GM21619 (cell line): ENCODE data around the gene PPP2R2B.
"Not testable (repeated sequence)": the region's sequence is repeated elsewhere in the genome, so short reads cannot be mapped to it uniquely, and the experiment has no call there.

Experiments
- ATAC-seq: cut with Tn5 transposase; IDR thresholded peaks from one replicate; pipeline ENCODE4 v1.9.1; 2021; ENCODE audit not compliant: unreplicated experiment

The PPP2R2B gene

DNA sequence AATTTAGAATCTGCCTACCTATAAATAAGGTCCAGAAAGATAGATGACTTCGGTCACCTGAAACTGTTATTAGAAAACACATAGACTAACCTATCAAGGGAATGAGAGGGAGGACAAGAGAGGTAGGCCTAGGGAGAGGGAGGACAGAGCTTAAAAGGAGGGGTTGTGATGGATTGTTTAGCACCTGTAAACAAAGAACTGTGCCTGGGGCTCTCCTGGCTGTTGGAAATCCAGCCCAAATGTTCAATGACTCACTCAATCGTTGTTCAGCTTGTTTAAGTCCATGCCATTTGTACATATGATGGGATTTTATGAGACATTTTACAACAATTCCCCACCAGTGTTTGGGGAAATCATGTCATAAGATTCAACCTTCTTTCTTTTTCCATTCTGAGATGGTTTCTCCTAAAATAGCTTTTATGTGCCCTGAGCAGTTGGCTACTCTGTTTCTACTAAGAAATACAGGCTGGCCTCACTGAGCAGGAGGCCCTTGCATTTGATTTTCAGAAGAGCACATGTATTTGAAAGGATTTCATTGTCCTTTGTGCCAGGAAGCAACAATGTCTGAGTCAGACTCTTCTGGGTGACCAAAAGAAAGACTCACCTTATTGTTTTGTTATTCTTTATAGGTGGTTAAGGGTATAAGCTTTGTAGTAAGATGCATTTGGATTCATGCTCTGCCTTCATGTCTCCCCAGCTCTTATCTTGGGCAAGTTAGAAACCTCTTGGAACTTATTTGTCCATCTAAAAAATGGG, 314.4 kb downstream of the PPP2R2B start:
- no peak for ATAC-seq

DNA sequence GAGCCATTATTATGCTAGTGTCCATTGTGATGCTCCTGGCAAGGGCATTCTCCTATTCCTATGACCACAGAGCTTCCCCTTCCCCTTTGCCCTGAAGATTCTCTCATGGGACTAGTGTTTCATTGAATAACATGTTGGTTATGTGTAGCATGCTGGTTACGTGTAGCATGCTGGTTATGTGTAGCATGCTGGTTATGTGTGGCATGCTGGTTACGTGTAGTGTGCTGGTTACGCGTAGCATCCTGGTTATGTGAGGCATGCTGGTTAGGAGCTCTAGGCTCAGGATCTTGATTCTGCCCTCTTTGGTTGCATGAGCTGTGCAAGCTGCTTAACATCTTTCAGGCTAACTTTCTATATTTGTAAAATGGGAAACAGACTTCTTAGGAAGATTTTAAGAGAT, 316.1 kb downstream of the PPP2R2B start:
- no peak for ATAC-seq

GRCh38 chr5:146561711-146562110, 316.8 kb downstream of the PPP2R2B start:
- ATAC-seq, result no peak

GRCh38 chr5:146560205-146560812, 318.2 kb downstream of the PPP2R2B start:
- ATAC-seq, result no peak

DNA sequence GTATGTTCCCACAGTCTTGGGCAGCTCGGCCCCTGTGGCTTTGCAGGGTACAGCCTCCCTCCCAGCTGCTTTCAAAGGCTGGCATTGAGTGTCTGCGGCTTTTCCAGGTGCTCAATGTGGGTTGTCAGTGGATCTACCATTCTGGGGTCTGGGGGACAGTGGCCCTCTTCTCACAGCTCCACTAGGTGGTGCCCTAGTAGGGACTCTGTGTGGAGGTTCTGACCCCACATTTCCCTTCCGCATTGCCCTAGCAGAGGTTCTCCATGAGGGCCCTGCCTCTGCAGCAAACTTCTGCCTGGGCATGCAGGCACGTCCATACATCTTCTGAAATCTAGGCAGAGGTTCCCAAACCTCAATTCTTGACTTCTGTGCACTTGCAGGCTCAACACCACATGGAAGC, 321.7 kb downstream of the PPP2R2B start:
- ATAC-seq, result not testable (repeated sequence)

- no peak for ATAC-seq
Measured at GRCh38 chr5:146553446-146553845, 325.1 kb downstream of the PPP2R2B start.

- no peak for ATAC-seq
Measured at GRCh38 chr5:146549615-146550014, 328.9 kb downstream of the PPP2R2B start.

DNA sequence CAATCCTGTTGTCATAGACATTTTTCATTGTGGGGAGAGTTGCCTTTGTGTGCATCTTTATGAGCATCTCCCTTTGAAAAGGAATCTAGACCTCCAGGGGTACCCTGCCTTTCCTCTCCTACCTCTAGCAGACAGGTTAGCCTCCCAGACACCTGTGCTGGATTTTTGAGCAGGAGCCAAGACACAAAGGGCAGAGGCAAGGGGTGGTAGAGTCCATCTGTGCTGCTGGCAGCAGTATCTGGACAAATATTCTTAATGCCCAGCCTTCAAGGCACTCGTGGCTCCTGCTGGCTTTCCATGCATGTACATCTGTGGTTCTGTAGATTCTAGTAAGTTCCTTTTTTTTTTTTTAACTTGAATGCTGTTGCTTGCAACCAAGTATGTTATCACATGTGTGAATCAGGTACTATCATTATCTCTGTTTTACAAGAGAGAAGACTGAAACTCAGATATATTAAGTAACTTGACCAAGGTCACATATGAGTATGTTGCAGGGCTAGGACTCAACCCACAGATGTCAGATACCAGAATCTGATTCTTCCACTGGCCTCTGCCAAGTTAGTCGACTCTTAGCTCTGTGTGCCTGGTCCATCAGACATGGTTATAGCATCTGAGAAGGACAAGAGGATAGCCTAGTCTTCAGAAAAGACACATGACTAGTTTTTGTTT, 329.6 kb downstream of the PPP2R2B start:
- no peak for ATAC-seq

DNA sequence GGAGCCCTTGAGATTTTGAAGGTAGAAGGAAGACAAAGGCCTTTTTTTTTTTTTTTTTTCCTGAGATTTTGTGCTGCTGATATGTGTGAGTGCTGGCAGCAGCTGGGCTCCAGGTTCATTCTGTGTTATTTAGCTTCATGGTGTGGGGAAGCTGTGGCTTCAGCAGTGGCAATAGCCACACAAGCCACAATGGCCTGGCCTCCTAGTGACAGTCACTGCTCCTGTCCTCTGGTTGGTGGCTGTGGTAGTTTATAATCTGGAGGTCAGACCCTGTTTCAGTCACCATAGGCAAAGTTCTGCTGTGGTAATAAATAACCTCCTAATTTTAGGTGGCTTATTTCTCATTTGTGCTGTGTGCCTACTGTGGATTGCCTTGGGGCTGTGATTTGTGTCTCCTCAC, 334.3 kb downstream of the PPP2R2B start:
- no peak for ATAC-seq

DNA sequence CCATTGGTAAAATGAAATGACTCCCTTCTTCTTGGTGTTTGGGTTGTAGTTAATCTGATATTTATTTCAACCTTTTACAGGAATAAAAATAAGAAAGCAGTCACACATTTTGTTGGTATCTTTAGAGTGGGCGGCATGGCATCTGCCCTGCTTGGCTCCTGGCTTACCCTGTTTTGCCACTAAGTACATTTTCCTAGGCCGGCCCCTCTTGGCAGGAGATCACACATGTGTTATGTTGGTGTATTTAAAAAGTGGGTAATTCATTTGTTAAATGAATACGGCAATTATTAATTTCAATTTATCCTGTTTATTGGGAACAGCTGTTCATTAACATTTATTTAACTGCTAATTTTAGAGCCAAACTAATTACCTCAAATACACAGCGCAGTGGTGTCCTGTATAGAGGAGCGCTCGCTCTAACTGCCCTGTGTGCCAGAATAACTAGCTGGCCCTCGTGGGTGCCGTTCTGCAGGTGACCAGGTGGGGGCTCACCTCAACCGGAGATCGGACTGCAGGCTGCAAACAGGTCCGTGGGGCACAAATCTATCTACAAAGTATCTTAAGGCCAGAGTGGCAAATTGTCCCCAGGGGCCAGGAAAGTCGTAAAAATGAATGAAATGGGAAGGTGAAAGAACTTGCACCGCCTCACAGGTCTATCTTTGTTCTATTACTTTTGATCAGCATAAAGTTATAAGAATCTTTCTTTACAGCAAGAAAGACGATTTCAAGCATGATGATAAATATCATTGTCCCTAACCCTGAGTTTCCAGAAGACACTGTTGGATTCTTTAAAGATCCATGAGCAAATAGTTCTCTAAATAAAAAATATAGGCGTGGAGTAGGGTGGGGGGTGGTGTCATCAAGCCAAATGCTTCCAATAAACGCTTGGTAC, 336.4 kb downstream of the PPP2R2B start:
- peak; percentile 96 for ATAC-seq

- ATAC-seq, result no peak
Measured at GRCh38 chr5:146540414-146540813, 338.1 kb downstream of the PPP2R2B start.

GRCh38 chr5:146539973-146540372, 338.6 kb downstream of the PPP2R2B start:
- ATAC-seq, result no peak

GRCh38 chr5:146538432-146538831, 340.1 kb downstream of the PPP2R2B start:
- no peak for ATAC-seq

DNA sequence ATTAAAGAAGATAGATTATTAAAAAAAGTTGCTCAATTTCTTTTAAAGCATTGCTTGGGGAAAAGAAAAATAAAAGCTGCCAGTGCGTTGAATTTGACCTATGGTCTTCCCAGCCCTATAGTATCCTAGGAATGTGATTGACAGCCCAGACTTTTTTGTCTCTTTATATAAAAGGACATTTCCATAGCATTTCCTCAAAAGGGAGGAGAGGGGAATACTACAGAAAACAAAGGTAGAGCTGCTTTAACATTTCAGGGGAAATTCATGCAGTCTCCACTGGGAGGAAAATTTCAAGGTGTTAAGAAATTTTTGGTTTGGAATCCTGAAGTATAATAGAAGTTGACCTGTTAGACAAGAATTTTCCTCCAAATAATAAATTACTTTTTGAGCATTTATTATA, 344.7 kb downstream of the PPP2R2B start:
- ATAC-seq, result no peak

GRCh38 chr5:146533260-146533857, 345.2 kb downstream of the PPP2R2B start:
- ATAC-seq, result peak; percentile 96
